ENCODE measurements around the gene DIAPH1.

DIAPH1 gene

GRCh38 chr5:141476132-141476911, 142.5 kb downstream of the DIAPH1 start:
- DNase-seq, result peak; percentile 91

- peak; percentile 92 for DNase-seq
Measured at GRCh38 chr5:141475625-141476131, 143.1 kb downstream of the DIAPH1 start, which contains the start of gene PCDHGC3. Gene PCDHGC3, plus strand, starts transcription at chr5:141475966. Its CDS starts 151 bp downstream, at chr5:141476117.

GRCh38 chr5:141465351-141465750, 153.4 kb downstream of the DIAPH1 start:
- DNase-seq, result no peak
